GM12878 (cell line): Measurements from ENCODE around the gene SS18.

Experiments
- BHLHE40 ChIP-seq, 2 experiments: fragments of 450-650 bp in 1 of 2; IDR thresholded peaks; 2 replicates each; pipeline ENCODE4 v1.6.1; 2011 to 2017; ENCODE audit warnings: low read depth in 2 of 2, borderline replicate concordance in 1 of 2, improper control_type of control experiment in 1 of 2, low read length in 1 of 2, mild to moderate bottlenecking in 1 of 2
- CTCF ChIP-seq, 3 experiments: IDR thresholded peaks in 2 of 3; conservative IDR thresholded peaks in 1 of 3; 2 replicates each; pipeline ENCODE4 v1.5.1; 2011; ENCODE audit warnings: low read depth in 3 of 3, low read length in 3 of 3, mild to moderate bottlenecking in 3 of 3, control low read depth in 2 of 3, moderate library complexity in 2 of 3, inconsistent platforms in 1 of 3, mixed read lengths in 1 of 3; ENCODE audit not compliant: control insufficient read depth in 2 of 3, insufficient read depth in 1 of 3; ENCODE audit errors: extremely low read depth in 1 of 3
- ELK1 ChIP-seq: IDR thresholded peaks from 2 replicates; pipeline ENCODE4 v1.6.1; 2012; ENCODE audit warnings: low read depth, low read length, improper control_type of control experiment
- EP300 ChIP-seq, 2 experiments: fragments of 150-350 bp in 1 of 2; IDR thresholded peaks; 2 replicates each; pipeline ENCODE4 v1.6.1; 2011 to 2012; ENCODE audit warnings: low read depth in 2 of 2, low read length in 2 of 2, borderline replicate concordance in 1 of 2, improper control_type of control experiment in 1 of 2, inconsistent platforms in 1 of 2; ENCODE audit not compliant: control insufficient read depth in 1 of 2
- EZH2 ChIP-seq: IDR thresholded peaks from 2 replicates; pipeline ENCODE4 v1.6.1; 2012; ENCODE audit warnings: low read depth, mild to moderate bottlenecking, control low read depth, inconsistent platforms, low read length, borderline replicate concordance; ENCODE audit not compliant: control insufficient read depth
- HCFC1 ChIP-seq: fragments of 150-350 bp; IDR thresholded peaks from 2 replicates; pipeline ENCODE4 v1.6.1; 2014; ENCODE audit warnings: low read length
- JUNB ChIP-seq: IDR thresholded peaks from 2 replicates; pipeline ENCODE4 v1.6.1; 2016; ENCODE audit warnings: antibody characterized with exemption, mild to moderate bottlenecking
- MYC ChIP-seq: IDR thresholded peaks from 2 replicates; pipeline ENCODE4 v1.6.1; 2011; ENCODE audit warnings: mild to moderate bottlenecking, low read length, moderate library complexity, inconsistent platforms; ENCODE audit not compliant: insufficient read depth, insufficient replicate concordance, insufficient read length, severe bottlenecking
- PML ChIP-seq: IDR thresholded peaks from 2 replicates; pipeline ENCODE4 v1.6.1; 2012; ENCODE audit warnings: low read length, inconsistent platforms
- POLR2A ChIP-seq: IDR thresholded peaks from 2 replicates; pipeline ENCODE4 v1.6.1; 2011; ENCODE audit warnings: low read depth, mild to moderate bottlenecking, low read length
- RAD21 ChIP-seq: IDR thresholded peaks from 2 replicates; pipeline ENCODE4 v1.6.1; 2011; ENCODE audit warnings: mild to moderate bottlenecking, low read depth, low read length, moderate library complexity; ENCODE audit not compliant: insufficient read depth
- TF ChIP-seq, protein P1 (sequence below): IDR thresholded peaks from 2 replicates; pipeline ENCODE4 v1.6.1; 2011; ENCODE audit warnings: low read depth, low read length, improper control_type of control experiment, borderline replicate concordance
- TF ChIP-seq, protein P2 (sequence below): fragments of 450-650 bp; IDR thresholded peaks from 2 replicates; pipeline ENCODE4 v1.6.1; 2016; ENCODE audit warnings: mild to moderate bottlenecking
- TF ChIP-seq, protein P3 (sequence below): IDR thresholded peaks from 2 replicates; pipeline ENCODE4 v1.6.1; 2011; ENCODE audit warnings: low read depth, mild to moderate bottlenecking, low read length, moderate library complexity, borderline replicate concordance; ENCODE audit errors: extremely low read depth

DNA sequence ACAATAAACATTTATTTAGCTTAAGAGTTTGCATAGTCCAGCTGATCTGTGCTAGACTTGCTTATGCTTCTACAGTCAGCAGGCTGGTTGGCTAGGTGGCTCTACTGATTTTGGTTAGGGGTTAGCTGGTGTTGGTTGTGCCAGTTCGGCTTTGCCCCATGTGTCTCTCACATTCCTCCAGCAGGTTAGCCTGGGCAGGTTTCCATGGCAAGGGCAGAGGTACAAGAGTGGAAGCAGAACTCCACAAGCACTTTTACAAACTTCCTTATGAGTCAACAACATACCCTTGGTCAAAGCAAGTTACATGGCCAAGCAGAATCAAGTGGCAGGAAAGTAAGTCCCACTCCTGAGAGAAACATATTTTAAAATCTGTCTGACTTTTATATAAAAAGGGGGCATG is 82.3 kb downstream of the SS18 start:
- 0 out of 2 replicates have a peak, but pooled peaks have one; percentile 30 for TF ChIP-seq POLR2A
- TF ChIP-seq, protein P1, sequence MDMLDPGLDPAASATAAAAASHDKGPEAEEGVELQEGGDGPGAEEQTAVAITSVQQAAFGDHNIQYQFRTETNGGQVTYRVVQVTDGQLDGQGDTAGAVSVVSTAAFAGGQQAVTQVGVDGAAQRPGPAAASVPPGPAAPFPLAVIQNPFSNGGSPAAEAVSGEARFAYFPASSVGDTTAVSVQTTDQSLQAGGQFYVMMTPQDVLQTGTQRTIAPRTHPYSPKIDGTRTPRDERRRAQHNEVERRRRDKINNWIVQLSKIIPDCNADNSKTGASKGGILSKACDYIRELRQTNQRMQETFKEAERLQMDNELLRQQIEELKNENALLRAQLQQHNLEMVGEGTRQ, result no peak
- no peak for TF ChIP-seq CTCF (IDR thresholded peaks at IDR 0.05 in 2 of 3, conservative IDR thresholded peaks at IDR 0.05 in 1 of 3; ENCODE audit: control insufficient read depth in 2 of 3, extremely low read depth in 1 of 3, insufficient read depth in 1 of 3, low read depth in 3 of 3, low read length in 3 of 3)
- no peak for TF ChIP-seq RAD21
- no peak for TF ChIP-seq ELK1
- TF ChIP-seq, protein P2, sequence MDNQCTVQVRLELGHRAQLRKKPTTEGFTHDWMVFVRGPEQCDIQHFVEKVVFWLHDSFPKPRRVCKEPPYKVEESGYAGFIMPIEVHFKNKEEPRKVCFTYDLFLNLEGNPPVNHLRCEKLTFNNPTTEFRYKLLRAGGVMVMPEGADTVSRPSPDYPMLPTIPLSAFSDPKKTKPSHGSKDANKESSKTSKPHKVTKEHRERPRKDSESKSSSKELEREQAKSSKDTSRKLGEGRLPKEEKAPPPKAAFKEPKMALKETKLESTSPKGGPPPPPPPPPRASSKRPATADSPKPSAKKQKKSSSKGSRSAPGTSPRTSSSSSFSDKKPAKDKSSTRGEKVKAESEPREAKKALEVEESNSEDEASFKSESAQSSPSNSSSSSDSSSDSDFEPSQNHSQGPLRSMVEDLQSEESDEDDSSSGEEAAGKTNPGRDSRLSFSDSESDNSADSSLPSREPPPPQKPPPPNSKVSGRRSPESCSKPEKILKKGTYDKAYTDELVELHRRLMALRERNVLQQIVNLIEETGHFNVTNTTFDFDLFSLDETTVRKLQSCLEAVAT, result no peak
- no peak for TF ChIP-seq PML
- no peak for TF ChIP-seq JUNB
- TF ChIP-seq, protein P3, sequence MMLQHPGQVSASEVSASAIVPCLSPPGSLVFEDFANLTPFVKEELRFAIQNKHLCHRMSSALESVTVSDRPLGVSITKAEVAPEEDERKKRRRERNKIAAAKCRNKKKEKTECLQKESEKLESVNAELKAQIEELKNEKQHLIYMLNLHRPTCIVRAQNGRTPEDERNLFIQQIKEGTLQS, result no peak
- TF ChIP-seq MYC, result no peak
- no peak for TF ChIP-seq EP300 (IDR thresholded peaks at IDR 0.05; ENCODE audit: borderline replicate concordance in 1 of 2, control insufficient read depth in 1 of 2, low read depth in 2 of 2, low read length in 2 of 2)
- TF ChIP-seq EZH2, result no peak
- no peak for TF ChIP-seq BHLHE40 (IDR thresholded peaks at IDR 0.05; ENCODE audit: borderline replicate concordance in 1 of 2, low read depth in 2 of 2, low read length in 1 of 2)
- no peak for TF ChIP-seq HCFC1
